Stomach (tissue), 9 donors: Measurements from ENCODE around the gene DNAH3. TPM values are rescaled to one million over a fixed set of nuclear protein-coding genes. Genes with fewer than 3 reads are reported as not detected.
A peak's percentile ranks its signal among the peaks of the same experiment; 100 is the strongest.

Experiments
- DNase-seq, 2 donors: peaks; one replicate each; pipeline versions ENCODE4 v3.0.0 to v3.0.0-alpha.2; 2013 to 2019
- H3K27ac ChIP-seq, 5 donors: fragments of 200-600 bp in 4 of 5; sonication (generic) in 4 of 5; one replicate each; pipeline ENCODE4 v1.5.1; 2013 to 2019; ENCODE audit warnings: mild to moderate bottlenecking in 1 of 5, moderate library complexity in 1 of 5
- H3K27me3 ChIP-seq, 3 donors: fragments of 200-600 bp; sonication (generic); one replicate each; pipeline ENCODE4 v1.5.1; 2017 to 2019; ENCODE audit warnings: mixed run types in 1 of 3
- H3K36me3 ChIP-seq, 4 donors: fragments of 200-600 bp; sonication (generic); 1 replicate in 3 of 4; 2 replicates in 1 of 4; pipeline ENCODE4 v1.5.1; 2016 to 2019
- H3K4me1 ChIP-seq, 4 donors: fragments of 200-600 bp; sonication (generic); one replicate each; pipeline ENCODE4 v1.5.1; 2016 to 2019
- H3K4me3 ChIP-seq, 4 donors: fragments of 200-600 bp; sonication (generic) in 3 of 4; one replicate each; pipeline ENCODE4 v1.5.1; 2016 to 2019; ENCODE audit warnings: mild to moderate bottlenecking in 1 of 4
- H3K9me3 ChIP-seq, 4 donors: fragments of 200-600 bp; sonication (generic); one replicate each; pipeline ENCODE4 v1.5.1; 2016 to 2019
- CTCF ChIP-seq, 7 experiments: fragments of 450-650 bp in 4 of 7; fragments of 200-600 bp in 3 of 7; sonication (generic) in 3 of 7; IDR thresholded peaks; one replicate each; pipeline ENCODE4 v1.5.1; 2016 to 2019; ENCODE audit warnings: antibody characterized with exemption in 7 of 7, control low read depth in 2 of 7, mild to moderate bottlenecking in 1 of 7
- EP300 ChIP-seq: sonication (generic); formaldehyde crosslinking; IDR thresholded peaks from one replicate; pipeline ENCODE4 v1.6.1; 2017; ENCODE audit warnings: antibody characterized with exemption
- POLR2A ChIP-seq, 4 donors: fragments of 450-650 bp; IDR thresholded peaks; one replicate each; pipeline ENCODE4 v1.6.1; 2016; ENCODE audit warnings: antibody characterized with exemption in 4 of 4, control low read depth in 2 of 4, mild to moderate bottlenecking in 1 of 4, moderate library complexity in 1 of 4
- POLR2AphosphoS5 ChIP-seq, 3 donors: sonication (generic); formaldehyde crosslinking; IDR thresholded peaks; one replicate each; pipeline ENCODE4 v1.6.1; 2016; ENCODE audit warnings: antibody characterized with exemption in 3 of 3
- WGBS, 5 donors: extraction: QIAGEN DNeasy Blood & Tissue Kit in 3 of 5; methylation state at CpG; one replicate each; pipeline versions ENCODE4 v1.1.5 to v1.1.7; 2013 to 2018; 5-methylcytosine and 5-hydroxymethylcytosine counted together
- intact Hi-C: fragments of 100-400 bp; cut with DNase I; formaldehyde crosslinking; loops from one replicate; pipeline ENCODE4 v1.15.1; 2023; ENCODE audit warnings: low total_unique reads
- polyA plus RNA-seq, 3 donors: library from polyadenylated mRNA; stranded (reverse); fragments of 200-250 nt; gene quantifications; one replicate each; pipeline ENCODE4 v1.2.3, GENCODE V29; 2013
- total RNA-seq, 5 donors: library from RNA; depleted of rRNA; stranded (reverse); fragments of >200 nt; gene quantifications; one replicate each; pipeline versions ENCODE4 v1.1.0 to v1.2.3, GENCODE V29; 2014 to 2016
- donor health status: healthy with polysubstance abuse.
- donor health status: Bipolar disorder and iron deficiency.
- donor health status: healthy.

DNAH3 gene
- total and polyA plus RNA-seq, 8 donors: 0.10 to 8.7 (median 0.18) TPM; not detected in 5

GRCh38 chr16:21167929-21168602 is 17.4 kb upstream of the DNAH3 start:
- 95 to 99% (median 98%) methylated on average over 12 of the region's 12 CpGs for WGBS, 5 donors
- Histone ChIP-seq H3K4me3 (no peak overlapping the region), H3K9me3 (no peaks in the 10 kb centered on the region), H3K36me3 (peaks cover 36 to 75% (median 70%) of the 10 kb centered on the region in 4 donors), H3K4me1 (peaks cover 4 to 29% (median 9%) of the 10 kb centered on the region in 4 donors), H3K27ac (no peak overlapping the region), H3K27me3 (no peaks in the 10 kb centered on the region)
- intact Hi-C loops: no loop called here
- no peak for TF ChIP-seq EP300
- TF ChIP-seq POLR2A (IDR thresholded peaks at IDR 0.05): no peak
- no peak for TF ChIP-seq CTCF (IDR thresholded peaks at IDR 0.05)
- no peak for TF ChIP-seq POLR2AphosphoS5 (IDR thresholded peaks at IDR 0.05)
- no peak for DNase-seq

DNA sequence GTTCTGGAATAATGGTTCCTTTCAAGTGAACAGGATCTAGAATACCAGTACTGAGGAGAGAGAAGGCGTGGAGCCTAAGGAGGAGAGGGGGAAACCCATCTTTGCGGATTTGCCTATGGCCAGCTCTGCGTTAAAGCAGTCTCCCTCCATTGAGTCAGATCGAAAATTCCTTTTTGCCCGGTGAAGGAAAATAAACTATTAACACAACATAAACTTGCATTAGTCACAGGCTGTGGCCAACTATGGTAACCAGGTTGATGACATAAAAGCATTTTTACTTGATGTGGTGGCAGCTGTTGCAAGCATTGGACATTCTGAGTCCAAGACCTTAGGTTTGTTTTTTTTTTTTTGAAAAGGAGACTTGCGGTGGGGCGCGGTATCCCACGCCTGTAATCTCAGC is 16.7 kb upstream of the DNAH3 start:
- intact Hi-C loops: no loop called here
- TF ChIP-seq EP300: no peak
- no peak for TF ChIP-seq POLR2AphosphoS5 (IDR thresholded peaks at IDR 0.05)
- TF ChIP-seq CTCF (IDR thresholded peaks at IDR 0.05): no peak
- no peak for TF ChIP-seq POLR2A (IDR thresholded peaks at IDR 0.05)
- Histone ChIP-seq H3K27ac (peak overlapping the region in 1 of 5 donors; percentile 51), H3K4me3 (no peak overlapping the region), H3K4me1 (peaks cover 11 to 36% (median 17%) of the 10 kb centered on the region in 4 donors), H3K27me3 (no peaks in the 10 kb centered on the region), H3K9me3 (no peaks in the 10 kb centered on the region), H3K36me3 (peaks cover 28 to 68% (median 63%) of the 10 kb centered on the region in 4 donors)
- 90 to 96% (median 94%) methylated on average over 9 of the region's 9 CpGs for WGBS, 5 donors
- DNase-seq: no peak

DNA sequence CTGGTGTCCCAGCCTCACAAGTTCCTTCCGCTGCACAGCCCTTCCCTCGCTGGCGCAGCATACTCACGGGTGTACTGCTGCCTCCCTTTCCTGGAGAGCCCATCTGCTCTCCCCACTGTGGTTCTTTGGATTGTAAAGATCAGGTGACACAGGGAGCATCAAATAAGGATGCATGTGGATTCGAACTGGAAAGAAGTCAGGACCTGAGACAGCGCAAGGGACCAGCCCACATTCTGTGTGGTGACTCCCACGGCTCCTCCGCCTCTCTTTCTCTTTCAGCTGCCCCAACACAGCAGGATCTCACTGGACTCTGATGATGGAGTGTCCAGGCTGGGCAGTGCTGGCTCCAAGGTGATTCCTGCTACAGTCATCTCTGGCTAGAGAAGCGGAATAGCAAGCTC is 15.9 kb upstream of the DNAH3 start:
- WGBS, 5 donors: 91 to 93% (median 91%) methylated on average over 9 of the region's 9 CpGs
- intact Hi-C loops: no loop called here
- peaks cover 13 to 44% (median 25%) of the 10 kb centered on the region in 4 donors for H3K4me1 ChIP-seq
- DNase-seq: no peak
- H3K27ac ChIP-seq: peak overlapping the region in 1 of 5 donors; percentile 51
- no peak overlapping the region for H3K4me3 ChIP-seq
- no peaks in the 10 kb centered on the region for H3K9me3 ChIP-seq
- H3K27me3 ChIP-seq: no peaks in the 10 kb centered on the region
- TF ChIP-seq EP300 (no peak), POLR2A (IDR thresholded peaks at IDR 0.05) (no peak), CTCF (IDR thresholded peaks at IDR 0.05) (no peak), POLR2AphosphoS5 (IDR thresholded peaks at IDR 0.05) (no peak)
- H3K36me3 ChIP-seq: peaks cover 23 to 61% (median 57%) of the 10 kb centered on the region in 4 donors

DNA sequence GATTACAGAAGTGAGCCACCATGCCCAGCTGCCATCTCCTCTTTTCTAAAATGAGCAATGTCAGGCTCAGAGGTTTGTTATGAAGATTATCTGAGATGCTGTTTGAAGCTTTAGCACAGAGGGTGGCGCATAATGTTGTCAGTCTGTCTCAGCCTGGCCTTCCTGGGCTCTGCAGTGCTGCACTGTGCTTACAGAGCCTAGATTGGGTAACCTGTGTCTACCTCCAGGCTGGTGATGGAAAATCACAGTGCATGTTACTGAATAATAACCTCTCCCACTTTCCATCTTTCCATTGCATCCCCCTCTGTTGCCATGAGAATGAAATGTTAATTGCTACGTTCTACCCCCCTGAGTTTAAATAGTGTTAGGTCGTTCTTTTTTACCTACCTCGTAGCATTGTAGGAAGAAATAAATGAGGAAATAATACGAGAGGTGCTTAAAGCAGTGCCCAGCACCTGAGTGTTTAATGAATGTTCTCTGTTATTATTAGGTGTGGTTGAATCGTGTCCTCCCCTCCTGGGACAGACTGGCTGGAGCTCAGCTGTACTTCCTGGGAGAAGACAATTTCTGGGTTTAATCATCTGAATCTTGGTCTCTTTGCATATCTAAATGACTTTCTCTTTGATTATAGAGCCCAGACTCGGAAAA is 14.0 kb upstream of the DNAH3 start:
- TF ChIP-seq POLR2AphosphoS5 (IDR thresholded peaks at IDR 0.05) (no peak), POLR2A (IDR thresholded peaks at IDR 0.05) (no peak), EP300 (no peak), CTCF (IDR thresholded peaks at IDR 0.05) (no peak)
- 93 to 96% (median 95%) methylated on average over 7 of the region's 7 CpGs for WGBS, 5 donors
- Histone ChIP-seq H3K27ac (peak overlapping the region in 2 of 5 donors; percentile 11 to 39), H3K4me3 (no peak overlapping the region), H3K36me3 (peaks cover 11 to 48% (median 43%) of the 10 kb centered on the region in 4 donors), H3K4me1 (peaks cover 28 to 59% (median 40%) of the 10 kb centered on the region in 4 donors), H3K9me3 (no peaks in the 10 kb centered on the region), H3K27me3 (no peaks in the 10 kb centered on the region)
- intact Hi-C loops: no loop called here
- DNase-seq: no peak
